ENCODE data around the gene NCOA5. TPM values are rescaled to one million over a fixed set of nuclear protein-coding genes. Genes with fewer than 3 reads are reported as not detected.

Gene NCOA5
- total RNA-seq, 4 donors from 2014 or later: 17.4 to 36.8 (median 29.9) TPM

- Histone ChIP-seq H3K9me3 (no peaks in the 10 kb centered on the region), H3K4me3 (peak overlapping the region; percentile 60 to 89 (median 86)), H3K27me3 (no peaks in the 10 kb centered on the region), H3K4me1 (peaks cover 51 to 63% (median 60%) of the 10 kb centered on the region in 4 donors), H3K36me3 (no peaks in the 10 kb centered on the region), H3K27ac (replicated peaks in 1 of 4) (peak overlapping the region; percentile 94 to 99 (median 98))
- no peak for DNase-seq (ENCODE audit: extremely low spot score)
- intact Hi-C loops (cut with DNase I): loop anchor here (5.0 kb wide), 2 partner anchors 66 to 116 kb away; partner anchors contain the start of gene ZNF335
- WGBS: 4% methylated on average over 15 of the region's 22 CpGs
- no peak for TF ChIP-seq EP300 (IDR thresholded peaks at IDR 0.05)
- no peak for TF ChIP-seq POLR2AphosphoS5 (IDR thresholded peaks at IDR 0.05)
- no peak for TF ChIP-seq POLR2A (IDR thresholded peaks at IDR 0.05; ENCODE audit: low read depth)
- TF ChIP-seq CTCF (IDR thresholded peaks at IDR 0.05): no peak
These were observed 1.2 kb downstream of the NCOA5 start for GRCh38 chr20:46088409-46089166.

GRCh38 chr20:46087161-46087560 lies 2.6 kb downstream of the NCOA5 start:
- Histone ChIP-seq H3K4me3 (peak overlapping the region in 2 of 4 donors; percentile 4 to 88), H3K27me3 (no peaks in the 10 kb centered on the region), H3K27ac (replicated peaks in 1 of 4) (peak overlapping the region in 3 of 4 donors; percentile 61 to 98 (median 94)), H3K4me1 (peaks cover 62 to 77% (median 74%) of the 10 kb centered on the region in 4 donors), H3K36me3 (no peaks in the 10 kb centered on the region), H3K9me3 (no peaks in the 10 kb centered on the region)
- WGBS: 45% methylated on average over 8 of the region's 8 CpGs
- TF ChIP-seq CTCF (IDR thresholded peaks at IDR 0.05) (peak; percentile 38 to 50 (median 39)), POLR2AphosphoS5 (IDR thresholded peaks at IDR 0.05) (no peak)
- DNase-seq (ENCODE audit: extremely low spot score): no peak
- intact Hi-C loops (cut with DNase I): loop anchor here (5.0 kb wide), 2 partner anchors 65 to 115 kb away; partner anchors contain the start of gene ZNF335

- 45% methylated on average over 4 of the region's 4 CpGs for WGBS
- H3K4me1 ChIP-seq: peaks cover 65 to 87% (median 83%) of the 10 kb centered on the region in 4 donors
- no peaks in the 10 kb centered on the region for H3K36me3 ChIP-seq
- no peak for DNase-seq (ENCODE audit: extremely low spot score)
- intact Hi-C loops (cut with DNase I): loop anchor here (5.0 kb wide), 2 partner anchors 63 to 113 kb away; partner anchors contain the start of gene ZNF335
- TF ChIP-seq POLR2A (IDR thresholded peaks at IDR 0.05; ENCODE audit: low read depth) (no peak), EP300 (IDR thresholded peaks at IDR 0.05) (no peak), POLR2AphosphoS5 (IDR thresholded peaks at IDR 0.05) (no peak), CTCF (IDR thresholded peaks at IDR 0.05) (no peak)
- no peaks in the 10 kb centered on the region for H3K9me3 ChIP-seq
- no peak overlapping the region for H3K4me3 ChIP-seq
- no peaks in the 10 kb centered on the region for H3K27me3 ChIP-seq
- peak overlapping the region; percentile 10 to 49 (median 40) for H3K27ac ChIP-seq (replicated peaks in 1 of 4)
These were observed 4.4 kb downstream of the NCOA5 start for GRCh38 chr20:46085179-46085851.

GRCh38 chr20:46084805-46085178 lies 5.0 kb downstream of the NCOA5 start:
- WGBS: 88% methylated on average over 3 of the region's 3 CpGs
- H3K4me1 ChIP-seq: peaks cover 63 to 90% (median 85%) of the 10 kb centered on the region in 4 donors
- H3K27ac ChIP-seq (replicated peaks in 1 of 4): peak overlapping the region; percentile 10 to 49 (median 40)

More at GRCh38 chr20:46084805-46085178, 5.0 kb downstream of the NCOA5 start:
- no peak overlapping the region for H3K4me3 ChIP-seq
- H3K27me3 ChIP-seq: no peaks in the 10 kb centered on the region
- H3K36me3 ChIP-seq: no peaks in the 10 kb centered on the region
- intact Hi-C loops (cut with DNase I): loop anchor here (5.0 kb wide), 2 partner anchors 62 to 112 kb away; partner anchors contain the start of gene ZNF335
- DNase-seq (ENCODE audit: extremely low spot score): peak; percentile 12
- TF ChIP-seq EP300 (IDR thresholded peaks at IDR 0.05) (no peak), CTCF (IDR thresholded peaks at IDR 0.05) (no peak), POLR2AphosphoS5 (IDR thresholded peaks at IDR 0.05) (no peak), POLR2A (IDR thresholded peaks at IDR 0.05; ENCODE audit: low read depth) (no peak)
- no peaks in the 10 kb centered on the region for H3K9me3 ChIP-seq
